HepG2 (cell line): ENCODE results near the gene TTYH1. TPM values are rescaled to one million over a fixed set of nuclear protein-coding genes. Genes with fewer than 3 reads are reported as not detected.

Source experiments
- ATF5 ChIP-seq: sonication (generic); formaldehyde crosslinking; IDR thresholded peaks from 2 replicates; pipeline ENCODE4 v1.4.0; 2020; ENCODE audit warnings: mild to moderate bottlenecking, low read depth, missing genetic modification reagents
- TEAD3 ChIP-seq: optimal IDR thresholded peaks from 2 replicates; pipeline ENCODE3; 2016; ENCODE audit warnings: borderline replicate concordance
- ZBTB40 ChIP-seq, 2 experiments: fragments of 450-650 bp in 1 of 2; sonication (generic) in 1 of 2; formaldehyde crosslinking in 1 of 2; IDR thresholded peaks; 2 replicates each; pipeline versions ENCODE4 v1.6.1 to v1.8.0; 2016 to 2022; ENCODE audit warnings: antibody characterized with exemption in 1 of 2, mild to moderate bottlenecking in 1 of 2, missing genetic modification reagents in 1 of 2
- ZNF574 ChIP-seq: sonication (generic); formaldehyde crosslinking; IDR thresholded peaks from 2 replicates; pipeline ENCODE4 v1.4.0; 2020; ENCODE audit warnings: missing genetic modification reagents
- polyA plus RNA-seq, 8 experiments: library from polyadenylated mRNA; depleted of rRNA in 3 of 8; stranded (reverse) in 7 of 8; unstranded in 1 of 8; fragments of >200 nt; fragmentation: Illumina TruSeq in 4 of 8; extraction: Trizol in 4 of 8; gene quantifications; 2 replicates each; pipeline versions ENCODE4 v1.2.1 to v1.2.3, GENCODE V29; 2011 to 2016; ENCODE audit warnings: low read depth in 4 of 8, missing spikeins in 1 of 8, mixed read lengths in 1 of 8; ENCODE audit not compliant: insufficient read depth in 1 of 8
- total RNA-seq, 5 experiments: library from RNA; depleted of rRNA; stranded (reverse); fragments of >200 nt; fragmentation: Illumina TruSeq; extraction: Trizol; gene quantifications; 2 replicates each; pipeline ENCODE4 v1.2.3, GENCODE V29; 2016; ENCODE audit warnings: low read depth in 1 of 5

TTYH1 gene
- total and polyA plus RNA-seq, 2 of the 13 experiments (the other 11 are each of a cell fraction or from before 2014, with no cell fraction given): 6.9 to 19.9 TPM

- TF ChIP-seq ZNF574: no peak
- TF ChIP-seq ATF5: no peak
- no peak for TF ChIP-seq TEAD3 (CRISPR knock-in tag)
- no peak for TF ChIP-seq ZBTB40 (IDR thresholded peaks at IDR 0.05)
- no peak for TF ChIP-seq ZBTB40 (CRISPR knock-in tag; IDR thresholded peaks at IDR 0.05)
These were observed 58.7 kb downstream of the TTYH1 start (continued) for GRCh38 chr19:54473892-54474372.
